Measurements from ENCODE around the gene EFEMP1. TPM values are rescaled to one million over a fixed set of nuclear protein-coding genes. Genes with fewer than 3 reads are reported as not detected.

EFEMP1 gene
- total RNA-seq, 3 donors from 2014 or later (not counting 1 experiment from before 2014, with no cell fraction given) = not detected

DNA sequence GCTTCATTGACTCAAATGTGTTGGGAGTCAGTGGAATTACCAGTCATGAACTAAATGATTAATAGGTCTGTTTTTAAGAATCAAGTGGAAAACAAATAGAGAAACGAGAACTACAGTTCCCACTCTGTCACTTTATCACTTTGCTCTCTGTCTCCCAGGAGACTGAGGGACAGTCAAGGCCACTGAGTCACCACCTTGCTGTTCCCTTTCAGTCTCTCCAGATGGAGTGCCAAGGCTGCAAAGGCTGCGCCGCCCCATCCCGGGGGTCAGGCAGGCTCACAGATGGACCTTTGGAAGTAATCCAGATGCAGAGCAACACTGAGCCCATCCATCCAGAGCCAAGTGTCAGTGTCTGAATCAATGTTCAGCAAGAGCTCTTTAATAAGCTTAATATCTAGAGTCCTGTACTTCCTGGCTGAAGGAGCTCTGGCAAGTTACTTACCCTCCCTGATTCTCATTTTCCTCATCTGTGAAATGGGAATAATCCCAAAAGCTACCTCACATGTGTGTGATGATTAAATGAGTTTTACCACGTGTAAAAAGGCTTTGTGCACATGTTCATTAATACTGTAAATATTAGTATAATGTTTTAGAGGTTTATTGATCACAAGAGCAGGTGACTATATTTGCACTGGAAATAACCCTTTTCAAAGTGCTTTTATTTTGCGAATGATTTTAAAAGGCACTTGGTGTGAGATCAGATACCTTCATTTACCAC, 43.0 kb upstream of the EFEMP1 start:
- H3K4me3 Mint-ChIP-seq = no peak overlapping the region
- DNase-seq (no peak), ATAC-seq (no peak)
- no peak overlapping the region for H3K27ac Mint-ChIP-seq
- WGBS (ENCODE audit: insufficient coverage) = 79% methylated on average over 4 of the region's 6 CpGs
- H3K9me3 ChIP-seq (ENCODE audit: control insufficient read depth, insufficient read depth, low read length) = no peaks in the 10 kb centered on the region
- H3K27ac ChIP-seq (ENCODE audit: low read length) = no peak overlapping the region
- H3K27me3 Mint-ChIP-seq (ENCODE audit: low read depth in 2 of 2) = peaks cover 2 to 5% of the 10 kb centered on the region in 2 donors
- no peaks in the 10 kb centered on the region for H3K36me3 ChIP-seq (ENCODE audit: control insufficient read depth, insufficient read depth, low read length)
- intact Hi-C loops (cut with micrococcal nuclease) = no loop called here
- no peaks in the 10 kb centered on the region for H3K27me3 ChIP-seq (ENCODE audit: control insufficient read depth, insufficient read depth, low read length)
- H3K4me1 Mint-ChIP-seq = no peaks in the 10 kb centered on the region
- no peak overlapping the region for H3K4me3 ChIP-seq (ENCODE audit: low read length)
- H3K36me3 Mint-ChIP-seq = no peaks in the 10 kb centered on the region
- TF ChIP-seq, protein P1, sequence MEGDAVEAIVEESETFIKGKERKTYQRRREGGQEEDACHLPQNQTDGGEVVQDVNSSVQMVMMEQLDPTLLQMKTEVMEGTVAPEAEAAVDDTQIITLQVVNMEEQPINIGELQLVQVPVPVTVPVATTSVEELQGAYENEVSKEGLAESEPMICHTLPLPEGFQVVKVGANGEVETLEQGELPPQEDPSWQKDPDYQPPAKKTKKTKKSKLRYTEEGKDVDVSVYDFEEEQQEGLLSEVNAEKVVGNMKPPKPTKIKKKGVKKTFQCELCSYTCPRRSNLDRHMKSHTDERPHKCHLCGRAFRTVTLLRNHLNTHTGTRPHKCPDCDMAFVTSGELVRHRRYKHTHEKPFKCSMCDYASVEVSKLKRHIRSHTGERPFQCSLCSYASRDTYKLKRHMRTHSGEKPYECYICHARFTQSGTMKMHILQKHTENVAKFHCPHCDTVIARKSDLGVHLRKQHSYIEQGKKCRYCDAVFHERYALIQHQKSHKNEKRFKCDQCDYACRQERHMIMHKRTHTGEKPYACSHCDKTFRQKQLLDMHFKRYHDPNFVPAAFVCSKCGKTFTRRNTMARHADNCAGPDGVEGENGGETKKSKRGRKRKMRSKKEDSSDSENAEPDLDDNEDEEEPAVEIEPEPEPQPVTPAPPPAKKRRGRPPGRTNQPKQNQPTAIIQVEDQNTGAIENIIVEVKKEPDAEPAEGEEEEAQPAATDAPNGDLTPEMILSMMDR (IDR thresholded peaks at IDR 0.05) = no peak
- H3K4me1 ChIP-seq (ENCODE audit: control insufficient read depth, insufficient read depth, low read length) = no peaks in the 10 kb centered on the region
- peaks cover 5 to 6% of the 10 kb centered on the region in 2 donors for H3K9me3 Mint-ChIP-seq

DNA sequence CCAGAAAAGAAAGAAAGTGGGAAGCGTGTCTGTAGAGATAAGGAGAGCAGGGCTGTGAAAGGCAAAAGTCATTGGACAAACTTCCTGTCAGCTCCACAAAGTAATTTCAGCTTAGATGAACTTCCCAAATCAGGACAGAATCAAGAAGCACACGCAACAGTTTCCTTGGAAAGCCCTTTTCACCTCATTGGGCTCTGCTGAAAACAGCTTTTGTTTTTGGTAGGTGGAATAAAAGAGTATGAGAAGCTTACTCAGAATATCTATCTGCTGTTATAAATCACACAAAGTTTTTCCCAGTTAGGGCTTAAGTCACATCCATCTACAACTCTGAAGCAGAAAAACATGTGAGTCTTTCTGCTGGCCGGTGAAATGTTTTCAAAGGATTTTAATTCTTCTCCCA, 42.4 kb upstream of the EFEMP1 start:
- Mint-ChIP-seq H3K4me3 (no peak overlapping the region), H3K27me3 (ENCODE audit: low read depth in 2 of 2) (peaks cover 2 to 5% of the 10 kb centered on the region in 2 donors), H3K36me3 (no peaks in the 10 kb centered on the region), H3K9me3 (peaks cover 4% of the 10 kb centered on the region in 2 donors), H3K4me1 (no peaks in the 10 kb centered on the region), H3K27ac (no peak overlapping the region)
- no peak for DNase-seq
- 32% methylated on average over 3 of the region's 3 CpGs for WGBS (ENCODE audit: insufficient coverage)
- TF ChIP-seq, protein P1 (IDR thresholded peaks at IDR 0.05) = no peak
- Histone ChIP-seq H3K4me3 (ENCODE audit: low read length) (no peak overlapping the region), H3K36me3 (ENCODE audit: control insufficient read depth, insufficient read depth, low read length) (no peaks in the 10 kb centered on the region), H3K27me3 (ENCODE audit: control insufficient read depth, insufficient read depth, low read length) (no peaks in the 10 kb centered on the region), H3K4me1 (ENCODE audit: control insufficient read depth, insufficient read depth, low read length) (no peaks in the 10 kb centered on the region), H3K9me3 (ENCODE audit: control insufficient read depth, insufficient read depth, low read length) (no peaks in the 10 kb centered on the region), H3K27ac (ENCODE audit: low read length) (no peak overlapping the region)
- intact Hi-C loops (cut with micrococcal nuclease) = no loop called here
- ATAC-seq = no peak

DNA sequence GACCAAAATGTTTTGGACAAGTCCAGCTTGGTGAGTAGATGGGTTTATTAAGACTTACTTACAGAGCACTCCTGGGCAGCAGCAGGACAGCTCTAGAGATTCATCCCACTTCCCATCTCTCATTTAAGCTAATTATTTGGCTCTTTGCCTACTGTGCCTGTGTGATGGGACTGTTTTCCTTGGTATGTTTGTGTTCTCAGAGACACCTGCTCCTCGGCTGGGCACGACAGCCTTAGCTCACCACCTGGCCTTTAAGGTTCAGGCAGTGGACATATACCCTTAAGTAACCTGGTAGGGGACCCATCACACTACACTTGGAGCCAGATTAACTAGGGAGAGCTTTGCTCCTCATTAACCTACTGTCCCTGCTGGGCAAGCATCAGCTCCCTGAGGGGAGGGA, 41.7 kb upstream of the EFEMP1 start:
- no peaks in the 10 kb centered on the region for H3K36me3 ChIP-seq (ENCODE audit: control insufficient read depth, insufficient read depth, low read length)
- no peaks in the 10 kb centered on the region for H3K27me3 ChIP-seq (ENCODE audit: control insufficient read depth, insufficient read depth, low read length)
- ATAC-seq (no peak), DNase-seq (no peak)
- no peaks in the 10 kb centered on the region for H3K4me1 ChIP-seq (ENCODE audit: control insufficient read depth, insufficient read depth, low read length)
- H3K9me3 ChIP-seq (ENCODE audit: control insufficient read depth, insufficient read depth, low read length) = no peaks in the 10 kb centered on the region
- no peak overlapping the region for H3K27ac ChIP-seq (ENCODE audit: low read length)
- TF ChIP-seq, protein P1 (IDR thresholded peaks at IDR 0.05) = no peak
- peaks cover 2 to 5% of the 10 kb centered on the region in 2 donors for H3K27me3 Mint-ChIP-seq (ENCODE audit: low read depth in 2 of 2)
- no peaks in the 10 kb centered on the region for H3K36me3 Mint-ChIP-seq
- no peaks in the 10 kb centered on the region for H3K4me1 Mint-ChIP-seq
- WGBS (ENCODE audit: insufficient coverage) = 77% methylated on average over 2 of the region's 2 CpGs
- no peak overlapping the region for H3K4me3 ChIP-seq (ENCODE audit: low read length)
- no peak overlapping the region for H3K27ac Mint-ChIP-seq
- H3K9me3 Mint-ChIP-seq = peaks cover 4% of the 10 kb centered on the region in 2 donors
- intact Hi-C loops (cut with micrococcal nuclease) = no loop called here
- no peak overlapping the region for H3K4me3 Mint-ChIP-seq

DNA sequence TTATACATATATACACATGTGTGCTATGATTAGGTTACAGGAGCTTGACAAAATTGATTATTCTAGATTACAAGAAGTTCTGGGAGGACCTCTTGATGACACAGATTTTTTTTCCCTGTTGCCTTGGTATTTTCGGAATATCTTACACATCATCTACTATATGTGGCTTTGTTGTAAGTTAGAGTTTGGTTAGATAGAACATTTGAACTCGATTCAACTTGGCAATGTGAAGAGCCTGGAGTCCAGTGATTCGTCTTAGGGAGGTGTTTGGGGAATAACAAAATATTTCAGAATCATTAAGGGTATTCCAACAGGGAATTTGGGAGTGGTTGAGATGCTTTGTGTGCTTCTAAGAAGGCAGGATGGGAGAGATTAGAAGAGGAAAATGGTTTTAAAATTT, 39.3 kb upstream of the EFEMP1 start:
- TF ChIP-seq, protein P1 (IDR thresholded peaks at IDR 0.05) = no peak
- intact Hi-C loops (cut with micrococcal nuclease) = no loop called here
- Mint-ChIP-seq H3K4me3 (no peak overlapping the region), H3K4me1 (no peaks in the 10 kb centered on the region), H3K36me3 (no peaks in the 10 kb centered on the region), H3K27me3 (ENCODE audit: low read depth in 2 of 2) (peaks cover 0 to 5% of the 10 kb centered on the region in 2 donors), H3K9me3 (peaks cover 2% of the 10 kb centered on the region in 2 donors), H3K27ac (no peak overlapping the region)
- Histone ChIP-seq H3K27ac (ENCODE audit: low read length) (no peak overlapping the region), H3K27me3 (ENCODE audit: control insufficient read depth, insufficient read depth, low read length) (no peaks in the 10 kb centered on the region), H3K4me1 (ENCODE audit: control insufficient read depth, insufficient read depth, low read length) (no peaks in the 10 kb centered on the region), H3K36me3 (ENCODE audit: control insufficient read depth, insufficient read depth, low read length) (no peaks in the 10 kb centered on the region), H3K9me3 (ENCODE audit: control insufficient read depth, insufficient read depth, low read length) (no peaks in the 10 kb centered on the region), H3K4me3 (ENCODE audit: low read length) (no peak overlapping the region)
- DNase-seq (no peak), ATAC-seq (no peak)
- WGBS (ENCODE audit: insufficient coverage) = 66% methylated on average over 2 of the region's 3 CpGs
